Stimulated activated CD4-positive, alpha-beta T cell treated with anti-CD3 and anti-CD28 coated beads, Interleukin-15, amount 100 ng/mL, for 24 hours (primary cell): ENCODE data around the gene ADGRF5.

Experiments used
- DNase-seq: peaks from one replicate; pipeline ENCODE4 v3.0.0-alpha.2; 2020

Gene ADGRF5

GRCh38 chr6:46932526-46933319, 11.0 kb upstream of the ADGRF5 start:
- no peak for DNase-seq

- no peak for DNase-seq
Measured at GRCh38 chr6:46931416-46931815, 9.7 kb upstream of the ADGRF5 start.

GRCh38 chr6:46930331-46930730, 8.6 kb upstream of the ADGRF5 start:
- no peak for DNase-seq

- DNase-seq: no peak
Measured at GRCh38 chr6:46927066-46927465, 5.3 kb upstream of the ADGRF5 start.

- no peak for DNase-seq
Measured at GRCh38 chr6:46926481-46926880, 4.7 kb upstream of the ADGRF5 start.

GRCh38 chr6:46925563-46926253, 4.0 kb upstream of the ADGRF5 start:
- DNase-seq: no peak

GRCh38 chr6:46923476-46923875, 1.7 kb upstream of the ADGRF5 start:
- no peak for DNase-seq

GRCh38 chr6:46921059-46921458, 679 bp downstream of the ADGRF5 start:
- no peak for DNase-seq

- no peak for DNase-seq
Measured at GRCh38 chr6:46918806-46919205, 2.9 kb downstream of the ADGRF5 start.

GRCh38 chr6:46917002-46917545, 4.7 kb downstream of the ADGRF5 start:
- DNase-seq: no peak

- DNase-seq: no peak
Measured at GRCh38 chr6:46915866-46916265, 5.9 kb downstream of the ADGRF5 start.

GRCh38 chr6:46915380-46915779, 6.4 kb downstream of the ADGRF5 start:
- DNase-seq: no peak

GRCh38 chr6:46914279-46914810, 7.4 kb downstream of the ADGRF5 start:
- no peak for DNase-seq

- DNase-seq: no peak
Measured at GRCh38 chr6:46909371-46909770, 12.4 kb downstream of the ADGRF5 start.

GRCh38 chr6:46906776-46907175, 15.0 kb downstream of the ADGRF5 start:
- DNase-seq: no peak

GRCh38 chr6:46904117-46904516, 17.6 kb downstream of the ADGRF5 start:
- no peak for DNase-seq

GRCh38 chr6:46903175-46903574, 18.6 kb downstream of the ADGRF5 start:
- DNase-seq: no peak

GRCh38 chr6:46901882-46902314, 19.8 kb downstream of the ADGRF5 start:
- no peak for DNase-seq

- DNase-seq: no peak
Measured at GRCh38 chr6:46900266-46900665, 21.5 kb downstream of the ADGRF5 start.

- DNase-seq: no peak
Measured at GRCh38 chr6:46899659-46900058, 22.1 kb downstream of the ADGRF5 start.

GRCh38 chr6:46898006-46898405, 23.7 kb downstream of the ADGRF5 start:
- DNase-seq: no peak

GRCh38 chr6:46896871-46897270, 24.9 kb downstream of the ADGRF5 start:
- DNase-seq: no peak

- DNase-seq: no peak
Measured at GRCh38 chr6:46895930-46896329, 25.8 kb downstream of the ADGRF5 start.

- no peak for DNase-seq
Measured at GRCh38 chr6:46894433-46894832, 27.3 kb downstream of the ADGRF5 start.
